ENCODE results near the gene EEF1A2. TPM values are rescaled to one million over a fixed set of nuclear protein-coding genes. Genes with fewer than 3 reads are reported as not detected.

Gene EEF1A2
- total RNA-seq, 4 donors from 2014 or later: 1.7 to 17.8 (median 7.4) TPM

GRCh38 chr20:63543131-63543530 is 44.2 kb upstream of the EEF1A2 start:
- WGBS: 76% methylated on average over 9 of the region's 10 CpGs
- no peak for TF ChIP-seq EP300 (IDR thresholded peaks at IDR 0.05)
- no peak for TF ChIP-seq POLR2AphosphoS5 (IDR thresholded peaks at IDR 0.05)
- no peak for TF ChIP-seq POLR2A (IDR thresholded peaks at IDR 0.05; ENCODE audit: low read depth)
- TF ChIP-seq, protein P1, sequence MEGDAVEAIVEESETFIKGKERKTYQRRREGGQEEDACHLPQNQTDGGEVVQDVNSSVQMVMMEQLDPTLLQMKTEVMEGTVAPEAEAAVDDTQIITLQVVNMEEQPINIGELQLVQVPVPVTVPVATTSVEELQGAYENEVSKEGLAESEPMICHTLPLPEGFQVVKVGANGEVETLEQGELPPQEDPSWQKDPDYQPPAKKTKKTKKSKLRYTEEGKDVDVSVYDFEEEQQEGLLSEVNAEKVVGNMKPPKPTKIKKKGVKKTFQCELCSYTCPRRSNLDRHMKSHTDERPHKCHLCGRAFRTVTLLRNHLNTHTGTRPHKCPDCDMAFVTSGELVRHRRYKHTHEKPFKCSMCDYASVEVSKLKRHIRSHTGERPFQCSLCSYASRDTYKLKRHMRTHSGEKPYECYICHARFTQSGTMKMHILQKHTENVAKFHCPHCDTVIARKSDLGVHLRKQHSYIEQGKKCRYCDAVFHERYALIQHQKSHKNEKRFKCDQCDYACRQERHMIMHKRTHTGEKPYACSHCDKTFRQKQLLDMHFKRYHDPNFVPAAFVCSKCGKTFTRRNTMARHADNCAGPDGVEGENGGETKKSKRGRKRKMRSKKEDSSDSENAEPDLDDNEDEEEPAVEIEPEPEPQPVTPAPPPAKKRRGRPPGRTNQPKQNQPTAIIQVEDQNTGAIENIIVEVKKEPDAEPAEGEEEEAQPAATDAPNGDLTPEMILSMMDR (IDR thresholded peaks at IDR 0.05): no peak
- Histone ChIP-seq H3K4me1 (peaks cover 4 to 13% (median 5%) of the 10 kb centered on the region in 4 donors), H3K36me3 (no peaks in the 10 kb centered on the region), H3K27ac (replicated peaks in 1 of 4) (no peak overlapping the region), H3K27me3 (peaks cover 0 to 53% (median 10%) of the 10 kb centered on the region in 4 donors), H3K9me3 (no peaks in the 10 kb centered on the region), H3K4me3 (no peak overlapping the region)
- no peak for DNase-seq (ENCODE audit: extremely low spot score)
- intact Hi-C loops (cut with DNase I): no loop called here

- Histone ChIP-seq H3K9me3 (no peaks in the 10 kb centered on the region), H3K36me3 (no peaks in the 10 kb centered on the region), H3K27ac (replicated peaks in 1 of 4) (no peak overlapping the region), H3K27me3 (peaks cover 0 to 53% (median 6%) of the 10 kb centered on the region in 4 donors), H3K4me1 (peaks cover 8 to 15% (median 9%) of the 10 kb centered on the region in 4 donors), H3K4me3 (no peak overlapping the region)
- intact Hi-C loops (cut with DNase I): no loop called here
- WGBS: 85% methylated on average over 10 of the region's 10 CpGs
- no peak for DNase-seq (ENCODE audit: extremely low spot score)
- TF ChIP-seq POLR2A (IDR thresholded peaks at IDR 0.05; ENCODE audit: low read depth) (no peak), EP300 (IDR thresholded peaks at IDR 0.05) (no peak), POLR2AphosphoS5 (IDR thresholded peaks at IDR 0.05) (no peak)
- TF ChIP-seq, protein P1 (IDR thresholded peaks at IDR 0.05): no peak
These were observed 43.8 kb upstream of the EEF1A2 start for GRCh38 chr20:63542696-63543095.

DNA sequence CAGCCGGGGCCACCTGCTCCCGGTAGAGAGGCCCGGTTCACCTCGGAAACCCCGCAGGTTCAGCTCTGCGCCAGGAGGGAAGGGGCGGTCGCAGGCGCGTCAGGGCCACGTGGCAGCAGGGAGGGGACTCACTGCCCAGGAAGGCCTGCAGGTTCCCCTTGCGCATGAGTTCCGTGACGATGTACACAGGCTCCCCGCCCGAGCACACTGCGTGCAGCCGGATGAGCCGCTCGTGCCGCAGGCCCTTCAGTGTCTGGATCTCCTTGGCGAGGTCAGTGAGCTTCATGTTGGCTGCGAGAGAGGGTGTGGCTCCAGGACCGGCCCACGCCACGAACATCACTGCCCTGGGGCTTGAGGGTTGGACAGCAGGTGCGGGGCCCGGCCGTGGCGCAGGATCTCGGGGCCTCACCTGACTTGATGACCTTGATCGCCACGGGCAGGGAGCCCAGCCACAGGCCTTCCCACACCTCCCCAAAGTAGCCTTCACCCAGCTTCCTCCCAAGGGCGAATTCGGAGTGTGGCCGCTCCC is 43.2 kb upstream of the EEF1A2 start:
- no peak for TF ChIP-seq POLR2AphosphoS5 (IDR thresholded peaks at IDR 0.05)
- TF ChIP-seq POLR2A (IDR thresholded peaks at IDR 0.05; ENCODE audit: low read depth): no peak
- TF ChIP-seq, protein P1 (IDR thresholded peaks at IDR 0.05): no peak
- no peak for TF ChIP-seq EP300 (IDR thresholded peaks at IDR 0.05)
- no peak overlapping the region for H3K4me3 ChIP-seq
- peaks cover 0 to 53% (median 4%) of the 10 kb centered on the region in 4 donors for H3K27me3 ChIP-seq
- intact Hi-C loops (cut with DNase I): no loop called here
- peaks cover 14 to 15% (median 15%) of the 10 kb centered on the region in 4 donors for H3K4me1 ChIP-seq
- 97% methylated on average over 14 of the region's 36 CpGs for WGBS
- H3K27ac ChIP-seq (replicated peaks in 1 of 4): no peak overlapping the region
- DNase-seq (ENCODE audit: extremely low spot score): no peak
- H3K9me3 ChIP-seq: no peaks in the 10 kb centered on the region
- no peaks in the 10 kb centered on the region for H3K36me3 ChIP-seq

GRCh38 chr20:63541371-63541770 is 42.5 kb upstream of the EEF1A2 start:
- WGBS: 88% methylated on average over 16 of the region's 28 CpGs

More at GRCh38 chr20:63541371-63541770, 42.5 kb upstream of the EEF1A2 start:
- no peak overlapping the region for H3K4me3 ChIP-seq
- peaks cover 0 to 53% (median 8%) of the 10 kb centered on the region in 4 donors for H3K27me3 ChIP-seq
- no peak overlapping the region for H3K27ac ChIP-seq (replicated peaks in 1 of 4)
- intact Hi-C loops (cut with DNase I): no loop called here
- H3K36me3 ChIP-seq: no peaks in the 10 kb centered on the region
- no peaks in the 10 kb centered on the region for H3K9me3 ChIP-seq
- DNase-seq (ENCODE audit: extremely low spot score): no peak
- TF ChIP-seq, protein P1 (IDR thresholded peaks at IDR 0.05): no peak
- no peak for TF ChIP-seq POLR2AphosphoS5 (IDR thresholded peaks at IDR 0.05)
- TF ChIP-seq POLR2A (IDR thresholded peaks at IDR 0.05; ENCODE audit: low read depth): no peak
- no peak for TF ChIP-seq EP300 (IDR thresholded peaks at IDR 0.05)
- peaks cover 14 to 22% (median 18%) of the 10 kb centered on the region in 4 donors for H3K4me1 ChIP-seq
